Measurements from ENCODE around the gene RFC1. TPM values are rescaled to one million over a fixed set of nuclear protein-coding genes. Genes with fewer than 3 reads are reported as not detected.
A peak's percentile ranks its signal among the peaks of the same experiment; 100 is the strongest.

RFC1 gene
- total and polyA plus RNA-seq, 2 donors from 2014 or later, result 14.5 to 38.4 TPM

DNA sequence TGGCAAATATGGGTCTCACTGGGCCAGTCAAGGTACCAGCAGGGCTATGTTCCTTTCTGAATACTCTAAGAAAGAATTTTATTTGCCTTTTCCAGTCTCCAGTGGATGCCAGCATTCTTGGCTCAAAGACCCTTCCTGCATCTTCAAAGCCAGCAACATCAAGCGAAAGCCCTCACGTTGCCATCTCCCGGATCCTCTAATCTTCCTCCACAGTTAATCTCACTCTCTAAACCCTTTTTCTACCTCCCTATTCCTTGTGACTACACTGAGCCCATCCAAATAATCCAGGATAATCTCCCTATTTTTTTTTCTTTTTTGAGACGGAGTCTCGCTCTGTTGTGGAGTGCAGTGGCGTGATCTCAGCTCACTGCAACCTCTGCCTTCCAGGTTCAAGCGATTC is 23.4 kb downstream of the RFC1 start:
- intact Hi-C loops (cut with DNase I), result no loop called here
- Histone ChIP-seq H3K9me3 (ENCODE audit: control insufficient read depth in 2 of 3, insufficient read depth in 1 of 3, low read length in 3 of 3) (no peaks in the 10 kb centered on the region), H3K27me3 (ENCODE audit: control insufficient read depth, insufficient read depth, low read length) (no peaks in the 10 kb centered on the region), H3K9ac (ENCODE audit: low read length in 3 of 3) (no peak overlapping the region), H3K4me1 (ENCODE audit: control insufficient read depth in 2 of 3, insufficient read depth in 2 of 3, low read depth in 1 of 3, low read length in 3 of 3) (no peaks in the 10 kb centered on the region), H3K4me3 (ENCODE audit: low read length in 3 of 3) (no peak overlapping the region), H3K36me3 (ENCODE audit: control insufficient read depth in 2 of 3, insufficient read depth in 3 of 3, low read length in 3 of 3) (no peaks in the 10 kb centered on the region), H3K27ac (ENCODE audit: low read depth in 2 of 2, low read length in 2 of 2) (no peak overlapping the region)
- FAIRE-seq (no peak), DNase-seq (no peak)
- TF ChIP-seq CTCF (IDR thresholded peaks at IDR 0.05; ENCODE audit: borderline replicate concordance, extremely low read depth, insufficient read depth), result no peak

GRCh38 chr4:39341075-39341725 is 25.0 kb downstream of the RFC1 start:
- no peak for FAIRE-seq

DNA sequence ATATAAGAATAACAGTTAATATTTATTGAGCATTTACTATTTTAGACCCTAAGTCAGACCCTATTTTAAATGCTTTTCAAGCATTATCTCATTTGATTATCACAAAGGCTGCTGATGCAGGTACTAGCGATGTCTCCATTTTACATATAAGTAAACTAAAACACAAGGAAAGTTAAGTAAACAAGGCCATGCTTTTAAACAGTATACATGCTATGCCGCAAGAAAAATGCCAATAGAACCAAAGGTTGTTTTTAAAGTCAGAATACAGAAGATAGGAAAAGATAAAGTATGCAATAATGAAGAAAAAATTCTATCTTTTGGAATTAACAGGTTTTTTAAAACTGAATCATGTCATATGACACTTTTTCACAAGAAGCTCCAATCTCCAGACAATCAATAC is 26.2 kb downstream of the RFC1 start:
- no peak overlapping the region for H3K9ac ChIP-seq (ENCODE audit: low read length in 3 of 3)
- H3K9me3 ChIP-seq (ENCODE audit: control insufficient read depth in 2 of 3, insufficient read depth in 1 of 3, low read length in 3 of 3), result no peaks in the 10 kb centered on the region
- H3K4me1 ChIP-seq (ENCODE audit: control insufficient read depth in 2 of 3, insufficient read depth in 2 of 3, low read depth in 1 of 3, low read length in 3 of 3), result no peaks in the 10 kb centered on the region
- DNase-seq (no peak), FAIRE-seq (no peak)
- H3K27me3 ChIP-seq (ENCODE audit: control insufficient read depth, insufficient read depth, low read length), result no peaks in the 10 kb centered on the region
- H3K27ac ChIP-seq (ENCODE audit: low read depth in 2 of 2, low read length in 2 of 2), result no peak overlapping the region
- intact Hi-C loops (cut with DNase I), result no loop called here
- H3K4me3 ChIP-seq (ENCODE audit: low read length in 3 of 3), result no peak overlapping the region
- TF ChIP-seq CTCF (IDR thresholded peaks at IDR 0.05; ENCODE audit: borderline replicate concordance, extremely low read depth, insufficient read depth), result no peak
- no peaks in the 10 kb centered on the region for H3K36me3 ChIP-seq (ENCODE audit: control insufficient read depth in 2 of 3, insufficient read depth in 3 of 3, low read length in 3 of 3)

More at GRCh38 chr4:39341075-39341725, 25.0 kb downstream of the RFC1 start:
- intact Hi-C loops (cut with DNase I), result no loop called here
- no peaks in the 10 kb centered on the region for H3K27me3 ChIP-seq (ENCODE audit: control insufficient read depth, insufficient read depth, low read length)
- H3K9ac ChIP-seq (ENCODE audit: low read length in 3 of 3), result no peak overlapping the region
- no peaks in the 10 kb centered on the region for H3K9me3 ChIP-seq (ENCODE audit: control insufficient read depth in 2 of 3, insufficient read depth in 1 of 3, low read length in 3 of 3)
- no peaks in the 10 kb centered on the region for H3K36me3 ChIP-seq (ENCODE audit: control insufficient read depth in 2 of 3, insufficient read depth in 3 of 3, low read length in 3 of 3)
- no peak for TF ChIP-seq CTCF (IDR thresholded peaks at IDR 0.05; ENCODE audit: borderline replicate concordance, extremely low read depth, insufficient read depth)
- DNase-seq, result peak in 3 of 5 donors; percentile 12 to 52 (median 40)
- H3K4me3 ChIP-seq (ENCODE audit: low read length in 3 of 3), result no peak overlapping the region
- H3K27ac ChIP-seq (ENCODE audit: low read depth in 2 of 2, low read length in 2 of 2), result no peak overlapping the region
- H3K4me1 ChIP-seq (ENCODE audit: control insufficient read depth in 2 of 3, insufficient read depth in 2 of 3, low read depth in 1 of 3, low read length in 3 of 3), result no peaks in the 10 kb centered on the region

- no peaks in the 10 kb centered on the region for H3K4me1 ChIP-seq (ENCODE audit: control insufficient read depth in 2 of 3, insufficient read depth in 2 of 3, low read depth in 1 of 3, low read length in 3 of 3)
- no peaks in the 10 kb centered on the region for H3K27me3 ChIP-seq (ENCODE audit: control insufficient read depth, insufficient read depth, low read length)
- no peak for TF ChIP-seq CTCF (IDR thresholded peaks at IDR 0.05; ENCODE audit: borderline replicate concordance, extremely low read depth, insufficient read depth)
- DNase-seq (no peak), FAIRE-seq (no peak)
- H3K9me3 ChIP-seq (ENCODE audit: control insufficient read depth in 2 of 3, insufficient read depth in 1 of 3, low read length in 3 of 3), result no peaks in the 10 kb centered on the region
- intact Hi-C loops (cut with DNase I), result no loop called here
- no peaks in the 10 kb centered on the region for H3K36me3 ChIP-seq (ENCODE audit: control insufficient read depth in 2 of 3, insufficient read depth in 3 of 3, low read length in 3 of 3)
- H3K9ac ChIP-seq (ENCODE audit: low read length in 3 of 3), result no peak overlapping the region
- no peak overlapping the region for H3K4me3 ChIP-seq (ENCODE audit: low read length in 3 of 3)
- no peak overlapping the region for H3K27ac ChIP-seq (ENCODE audit: low read depth in 2 of 2, low read length in 2 of 2)
Measured at GRCh38 chr4:39337841-39338240, 28.3 kb downstream of the RFC1 start.

Measured in kidney (tissue), 14 donors.